ENCODE results near the gene BICC1. TPM values are rescaled to one million over a fixed set of nuclear protein-coding genes. Genes with fewer than 3 reads are reported as not detected.

The BICC1 gene
- total RNA-seq, 4 donors from 2014 or later = 0.60 to 5.1 (median 2.2) TPM

- no peak overlapping the region for H3K27ac ChIP-seq
- no peak for DNase-seq
- no peaks in the 10 kb centered on the region for H3K36me3 ChIP-seq
- H3K27me3 ChIP-seq = no peaks in the 10 kb centered on the region
- 88 to 92% methylated on average over 1 of the region's 1 CpG for WGBS, 2 donors (ENCODE audit: low coverage in 1 of 2)
- H3K4me1 ChIP-seq = no peaks in the 10 kb centered on the region
- intact Hi-C loops (cut with DNase I; ENCODE audit: low total_unique reads) = no loop called here
- in situ Hi-C loops (cut with MboI; ENCODE audit: low pct_ligation_motif_present in 1 of 4, low pct_unique_long_range_greater_than_20kb in 1 of 4, low sequenced_read_pairs in 3 of 4) = no loop called here
- H3K4me3 ChIP-seq = no peak overlapping the region
- TF ChIP-seq POLR2AphosphoS5 (IDR thresholded peaks at IDR 0.05) (no peak), POLR2A (IDR thresholded peaks at IDR 0.05) (no peak), EP300 (IDR thresholded peaks at IDR 0.05; ENCODE audit: low read depth) (no peak), CTCF (IDR thresholded peaks at IDR 0.05) (no peak)
- H3K9me3 ChIP-seq = no peaks in the 10 kb centered on the region
These were observed 293.7 kb downstream of the BICC1 start for GRCh38 chr10:58806323-58806722.

GRCh38 chr10:58806970-58807628 lies 294.4 kb downstream of the BICC1 start:
- intact Hi-C loops (cut with DNase I; ENCODE audit: low total_unique reads) (no loop called here), in situ Hi-C loops (cut with MboI; ENCODE audit: low pct_ligation_motif_present in 1 of 4, low pct_unique_long_range_greater_than_20kb in 1 of 4, low sequenced_read_pairs in 3 of 4) (no loop called here)
- Histone ChIP-seq H3K9me3 (no peaks in the 10 kb centered on the region), H3K4me1 (no peaks in the 10 kb centered on the region), H3K27ac (no peak overlapping the region), H3K27me3 (no peaks in the 10 kb centered on the region), H3K4me3 (no peak overlapping the region), H3K36me3 (no peaks in the 10 kb centered on the region)
- no peak for TF ChIP-seq EP300 (IDR thresholded peaks at IDR 0.05; ENCODE audit: low read depth)
- TF ChIP-seq POLR2A (IDR thresholded peaks at IDR 0.05) = no peak
- TF ChIP-seq CTCF (IDR thresholded peaks at IDR 0.05) = no peak
- no peak for TF ChIP-seq POLR2AphosphoS5 (IDR thresholded peaks at IDR 0.05)
- DNase-seq = no peak
- 89 to 98% methylated on average over 4 of the region's 4 CpGs for WGBS, 2 donors (ENCODE audit: low coverage in 1 of 2)

GRCh38 chr10:58807629-58808022 lies 295.0 kb downstream of the BICC1 start:
- intact Hi-C loops (cut with DNase I; ENCODE audit: low total_unique reads) (no loop called here), in situ Hi-C loops (cut with MboI; ENCODE audit: low pct_ligation_motif_present in 1 of 4, low pct_unique_long_range_greater_than_20kb in 1 of 4, low sequenced_read_pairs in 3 of 4) (no loop called here)
- WGBS, 2 donors (ENCODE audit: low coverage in 1 of 2) = 16% methylated on average over 4 of the region's 4 CpGs; no CpG with 5 or more reads in 1 of the 2 donors
- no peaks in the 10 kb centered on the region for H3K27me3 ChIP-seq
- no peaks in the 10 kb centered on the region for H3K9me3 ChIP-seq
- no peak overlapping the region for H3K27ac ChIP-seq
- DNase-seq = no peak
- TF ChIP-seq EP300 (IDR thresholded peaks at IDR 0.05; ENCODE audit: low read depth) (no peak), CTCF (IDR thresholded peaks at IDR 0.05) (no peak), POLR2AphosphoS5 (IDR thresholded peaks at IDR 0.05) (no peak)
- H3K36me3 ChIP-seq = no peaks in the 10 kb centered on the region
- H3K4me3 ChIP-seq = no peak overlapping the region
- no peaks in the 10 kb centered on the region for H3K4me1 ChIP-seq

- no peaks in the 10 kb centered on the region for H3K9me3 ChIP-seq
- TF ChIP-seq POLR2AphosphoS5 (IDR thresholded peaks at IDR 0.05) (no peak), EP300 (IDR thresholded peaks at IDR 0.05; ENCODE audit: low read depth) (no peak), CTCF (IDR thresholded peaks at IDR 0.05) (no peak), POLR2A (IDR thresholded peaks at IDR 0.05) (no peak)
- H3K36me3 ChIP-seq = no peaks in the 10 kb centered on the region
- H3K4me3 ChIP-seq = no peak overlapping the region
- no peak for DNase-seq
- intact Hi-C loops (cut with DNase I; ENCODE audit: low total_unique reads) (no loop called here), in situ Hi-C loops (cut with MboI; ENCODE audit: low pct_ligation_motif_present in 1 of 4, low pct_unique_long_range_greater_than_20kb in 1 of 4, low sequenced_read_pairs in 3 of 4) (no loop called here)
- H3K4me1 ChIP-seq = no peaks in the 10 kb centered on the region
- no peak overlapping the region for H3K27ac ChIP-seq
- H3K27me3 ChIP-seq = no peaks in the 10 kb centered on the region
- 49 to 52% methylated on average over 2 of the region's 2 CpGs for WGBS, 2 donors (ENCODE audit: low coverage in 1 of 2)
These were observed 298.1 kb downstream of the BICC1 start for GRCh38 chr10:58810751-58811150.
